HL-60 (cell line): ENCODE measurements around the gene ATG4B.

Experiments used
- DNase-seq, 2 experiments: peaks; one replicate each; pipeline ENCODE4 v3.0.0-alpha.2; 2010 to 2020; ENCODE audit warnings: low read depth in 1 of 2, low spot score in 1 of 2
- H3K27ac ChIP-seq: fragments of 250-450 bp; sonication (Bioruptor Pico); replicated peaks from 2 replicates; pipeline ENCODE4 v1.5.1; 2020; ENCODE audit warnings: mild to moderate bottlenecking, moderate library complexity
- H3K27me3 ChIP-seq: fragments of 250-450 bp; sonication (Bioruptor Pico); 2 replicates; pipeline ENCODE4 v1.5.1; 2021; ENCODE audit warnings: mild to moderate bottlenecking, moderate library complexity; ENCODE audit not compliant: insufficient read depth, poor library complexity, severe bottlenecking
- H3K4me3 ChIP-seq: replicated peaks from 2 replicates; pipeline ENCODE4 v1.5.1; 2011; ENCODE audit warnings: mild to moderate bottlenecking, control low read depth, low read length; ENCODE audit not compliant: insufficient read depth
- CTCF ChIP-seq: IDR thresholded peaks from one replicate; pipeline ENCODE4 v1.5.1; 2011; ENCODE audit warnings: low read length, control low read depth, inconsistent platforms; ENCODE audit not compliant: insufficient read depth
- GABPA ChIP-seq: IDR thresholded peaks from 2 replicates; pipeline ENCODE4 v1.6.1; 2012; ENCODE audit warnings: low read depth
- POLR2AphosphoS5 ChIP-seq: IDR thresholded peaks from 2 replicates; pipeline ENCODE4 v1.6.1; 2012; ENCODE audit warnings: low read depth
- REST ChIP-seq: IDR thresholded peaks from 2 replicates; pipeline ENCODE4 v1.6.1; 2012; ENCODE audit warnings: low read depth; ENCODE audit not compliant: insufficient replicate concordance
- SPI1 ChIP-seq: IDR thresholded peaks from 2 replicates; pipeline ENCODE4 v1.6.1; 2012; ENCODE audit warnings: low read depth, mild to moderate bottlenecking, borderline replicate concordance

The ATG4B gene

DNA sequence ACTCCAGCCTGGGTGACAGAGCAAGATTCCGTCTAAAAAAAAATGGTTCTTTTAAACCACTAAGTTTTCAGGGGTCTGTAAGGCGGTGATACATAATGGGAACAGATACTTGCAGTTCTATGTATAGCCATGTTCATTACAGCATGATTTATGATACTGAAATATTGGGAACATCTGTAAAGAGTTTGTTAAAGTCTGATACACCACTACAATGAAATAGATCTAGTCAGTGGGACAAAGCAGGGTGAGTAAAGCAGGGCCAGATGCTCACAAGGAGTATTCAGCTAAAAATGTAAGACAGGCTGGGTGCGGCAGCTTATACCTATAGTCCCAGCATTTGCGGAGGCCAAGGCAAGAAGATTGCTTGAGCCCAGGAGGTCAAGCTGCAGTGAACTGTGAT is 58.2 kb downstream of the ATG4B start:
- H3K27me3 ChIP-seq: no peaks in the 10 kb centered on the region
- no peak overlapping the region for H3K4me3 ChIP-seq
- H3K27ac ChIP-seq: no peak overlapping the region
- TF ChIP-seq CTCF (no peak), REST (no peak), SPI1 (no peak), GABPA (no peak), POLR2AphosphoS5 (no peak)
- DNase-seq: no peak

GRCh38 chr2:241701149-241701398 is 63.6 kb downstream of the ATG4B start:
- Histone ChIP-seq H3K4me3 (peak overlapping the region; percentile 75), H3K27ac (peak overlapping the region; percentile 99), H3K27me3 (no peaks in the 10 kb centered on the region)
- no peak for DNase-seq
- TF ChIP-seq GABPA: no peak
- TF ChIP-seq SPI1: no peak
- peak; percentile 10 for TF ChIP-seq REST
- no peak for TF ChIP-seq POLR2AphosphoS5
- TF ChIP-seq CTCF: peak; percentile 25

DNA sequence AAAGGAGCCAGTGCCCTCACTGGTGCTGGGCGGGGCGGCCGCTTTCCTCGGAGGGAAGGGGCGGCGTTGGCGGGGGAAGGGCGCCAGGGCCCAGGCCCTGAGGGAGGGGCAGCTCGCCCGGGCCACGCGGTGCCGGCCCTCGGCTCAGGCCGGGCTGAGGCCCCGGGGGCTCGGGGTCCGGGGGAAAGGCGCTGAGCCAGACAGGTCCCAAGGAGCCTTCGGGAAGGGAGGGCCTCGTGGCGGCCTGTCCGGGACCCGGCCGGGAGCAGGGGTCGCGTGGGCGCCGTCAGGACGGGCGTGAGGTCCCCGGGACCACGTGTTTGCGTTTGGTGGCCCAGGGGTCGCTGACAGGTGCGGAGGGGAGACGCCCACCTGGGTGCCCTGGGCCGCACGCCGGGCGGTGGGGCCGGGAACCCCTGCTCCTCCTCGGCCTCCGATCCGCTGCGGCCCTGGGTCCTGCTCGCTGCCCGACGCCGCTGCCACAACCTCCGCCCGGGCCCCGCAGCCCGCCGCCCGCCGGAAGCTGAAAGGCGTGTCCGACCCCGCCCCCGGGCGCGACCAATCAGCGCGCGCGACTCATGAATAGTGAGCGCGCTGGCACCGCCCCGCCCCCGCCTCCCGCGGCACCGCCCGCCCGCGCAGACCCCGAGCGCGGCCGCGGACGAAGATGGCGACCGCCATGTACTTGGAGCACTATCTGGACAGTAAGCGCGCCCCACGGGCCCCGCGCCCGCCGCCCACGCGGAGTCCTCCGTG is 64.1 kb downstream of the ATG4B start, which contains the start of gene ING5:
ING5 (plus strand) TSS at position 641 of the 756 bp plus-strand sequence; CDS start at position 668, 27 bp downstream.
- H3K27me3 ChIP-seq: no peaks in the 10 kb centered on the region
- peak within 1 kb of the TSS; percentile 99 for H3K27ac ChIP-seq
- peak; percentile 78 to 96 for DNase-seq
- peak; percentile 88 for TF ChIP-seq POLR2AphosphoS5
- TF ChIP-seq SPI1: no peak
- no peak for TF ChIP-seq REST
- peak within 1 kb of the TSS; percentile 75 for H3K4me3 ChIP-seq
